GM21360 (cell line): ENCODE results near the gene E2F4.

Experiments used
- ATAC-seq: cut with Tn5 transposase; IDR thresholded peaks from one replicate; pipeline ENCODE4 v1.9.1; 2021; ENCODE audit warnings: mild to moderate bottlenecking, moderate library complexity; ENCODE audit not compliant: unreplicated experiment

E2F4 gene

GRCh38 chr16:67247192-67248072, 55.5 kb downstream of the E2F4 start, which contains the start of gene FHOD1:
FHOD1 (minus strand) TSS chr16:67247481; CDS start chr16:67247410, 71 bp downstream.
- ATAC-seq = peak; percentile 44

- ATAC-seq = no peak
Observed at GRCh38 chr16:67248073-67248400, 56.1 kb downstream of the E2F4 start.
